H1 (cell line): ENCODE measurements around the gene PROX2. TPM values are rescaled to one million over a fixed set of nuclear protein-coding genes. Genes with fewer than 3 reads are reported as not detected.

Source experiments
- CTCF ChIA-PET: fragments of 300-600 bp; sonication (Branson Sonifier 250); formaldehyde crosslinking; loops from one replicate; lab custom pipeline; 2021; ENCODE audit not compliant: partially characterized antibody; lab: Charles Lee
- POLR2A ChIA-PET: fragments of 300-600 bp; sonication (Branson Sonifier 250); formaldehyde crosslinking; loops from one replicate; lab custom pipeline; 2021; ENCODE audit warnings: inconsistent platforms; ENCODE audit not compliant: partially characterized antibody; lab: Charles Lee
- DNase-seq, 2 experiments: peaks; one replicate each; pipeline versions ENCODE4 v3.0.0 to v3.0.0-alpha.2; 2010 to 2022; ENCODE audit warnings: low spot score in 2 of 2, low read depth in 1 of 2, mixed read lengths in 1 of 2
- FAIRE-seq: peaks from 2 replicates; lab custom pipeline; 2011; peaks lifted over from hg19 to GRCh38; lab: Jason Lieb, UNC
- H2AFZ ChIP-seq: 2 replicates; pipeline ENCODE4 v1.8.1; 2012; ENCODE audit warnings: low read length, inconsistent platforms
- H2AK5ac ChIP-seq: 2 replicates; pipeline ENCODE4 v1.6.1; 2013; ENCODE audit warnings: low read depth, low read length
- H2BK120ac ChIP-seq: replicated peaks from 2 replicates; pipeline ENCODE3; 2013; ENCODE audit warnings: low read depth, low read length, inconsistent platforms
- H2BK12ac ChIP-seq: 2 replicates; pipeline ENCODE4 v1.6.1; 2013; ENCODE audit warnings: low read depth, low read length
- H2BK15ac ChIP-seq: 2 replicates; pipeline ENCODE4 v1.6.1; 2013; ENCODE audit warnings: low read length
- H2BK20ac ChIP-seq: 2 replicates; pipeline ENCODE4 v1.6.1; 2013; ENCODE audit warnings: low read length
- H2BK5ac ChIP-seq: 2 replicates; pipeline ENCODE4 v1.6.1; 2013; ENCODE audit warnings: low read depth, low read length
- H3K14ac ChIP-seq: 2 replicates; pipeline ENCODE4 v1.6.1; 2013; ENCODE audit warnings: inconsistent platforms; ENCODE audit not compliant: insufficient read length
- H3K18ac ChIP-seq: 2 replicates; pipeline ENCODE4 v1.6.1; 2013; ENCODE audit warnings: low read length; ENCODE audit errors: extremely low read depth
- H3K23ac ChIP-seq: 2 replicates; pipeline ENCODE4 v1.6.1; 2013; ENCODE audit warnings: inconsistent platforms; ENCODE audit not compliant: insufficient read length
- H3K23me2 ChIP-seq: 2 replicates; pipeline ENCODE4 v1.6.1; 2013; ENCODE audit warnings: low read depth, low read length
- H3K27ac ChIP-seq: 2 replicates; pipeline ENCODE4 v1.6.1; 2011; ENCODE audit warnings: low read depth, low read length, inconsistent platforms
- H3K27me3 ChIP-seq, 4 experiments: replicated peaks in 1 of 4; 1 replicate in 1 of 4; 2 replicates in 3 of 4; pipeline versions ENCODE4 v1.6.1 to v1.8.1; 2011 to 2013; ENCODE audit warnings: low read length in 3 of 4, mild to moderate bottlenecking in 3 of 4, inconsistent platforms in 2 of 4, mixed read lengths in 2 of 4, moderate library complexity in 1 of 4; ENCODE audit not compliant: control insufficient read depth in 3 of 4, insufficient read depth in 3 of 4; ENCODE audit errors: extremely low read depth in 1 of 4
- H3K36me3 ChIP-seq, 4 experiments: 2 replicates each; pipeline versions ENCODE4 v1.6.1 to v1.8.1; 2011 to 2013; ENCODE audit warnings: mild to moderate bottlenecking in 4 of 4, low read length in 3 of 4, moderate library complexity in 2 of 4, control low read depth in 1 of 4, inconsistent platforms in 1 of 4; ENCODE audit not compliant: insufficient read depth in 4 of 4, control insufficient read depth in 2 of 4
- H3K4ac ChIP-seq: replicated peaks from 2 replicates; pipeline ENCODE3; 2013; ENCODE audit warnings: low read length, low read depth, mixed read lengths, inconsistent platforms; ENCODE audit not compliant: insufficient read length
- H3K4me1 ChIP-seq, 4 experiments: replicated peaks in 1 of 4; 1 replicate in 1 of 4; 2 replicates in 3 of 4; pipeline versions ENCODE4 v1.6.1 to v1.8.1; 2011 to 2013; ENCODE audit warnings: low read length in 3 of 4, inconsistent platforms in 2 of 4, mixed read lengths in 1 of 4; ENCODE audit not compliant: insufficient read depth in 4 of 4, control insufficient read depth in 3 of 4
- H3K4me2 ChIP-seq, 2 experiments: 2 replicates each; pipeline versions ENCODE4 v1.6.1 to v1.8.1; 2011 to 2013; ENCODE audit warnings: low read depth in 2 of 2, low read length in 2 of 2, control low read depth in 1 of 2, inconsistent platforms in 1 of 2, mild to moderate bottlenecking in 1 of 2; ENCODE audit not compliant: insufficient read depth in 1 of 2
- H3K4me3 ChIP-seq, 4 experiments: fragments of 200-600, 300-600 bp in 1 of 4; sonication (generic), shearing (Covaris generic), sonication (Bioruptor Twin) in 1 of 4; 2 replicates each; pipeline versions ENCODE4 v1.5.1 to v1.8.1; 2011 to 2016; ENCODE audit warnings: low read length in 4 of 4, low read depth in 3 of 4, control low read depth in 2 of 4, inconsistent platforms in 2 of 4, mild to moderate bottlenecking in 2 of 4, mixed read lengths in 1 of 4, moderate library complexity in 1 of 4; ENCODE audit not compliant: insufficient read depth in 2 of 4; ENCODE audit errors: extremely low read depth in 1 of 4
- H3K56ac ChIP-seq: replicated peaks from 2 replicates; pipeline ENCODE3; 2013; ENCODE audit warnings: low read depth, mild to moderate bottlenecking, mixed read lengths, low read length, inconsistent platforms; ENCODE audit not compliant: insufficient read length
- H3K79me1 ChIP-seq: 2 replicates; pipeline ENCODE4 v1.6.1; 2013; ENCODE audit warnings: low read depth, low read length, control low read depth
- H3K79me2 ChIP-seq, 2 experiments: 2 replicates each; pipeline versions ENCODE4 v1.6.1 to v1.8.1; 2012 to 2013; ENCODE audit warnings: low read length in 2 of 2, mild to moderate bottlenecking in 2 of 2, inconsistent platforms in 1 of 2; ENCODE audit not compliant: insufficient read depth in 2 of 2, control insufficient read depth in 1 of 2
- H3K9ac ChIP-seq, 4 experiments: replicated peaks in 1 of 4; 1 replicate in 1 of 4; 2 replicates in 3 of 4; pipeline versions ENCODE4 v1.6.1 to v1.8.1; 2011 to 2013; ENCODE audit warnings: low read depth in 3 of 4, low read length in 3 of 4, control low read depth in 2 of 4, mild to moderate bottlenecking in 2 of 4, moderate library complexity in 2 of 4, inconsistent platforms in 1 of 4; ENCODE audit errors: extremely low read depth in 1 of 4
- H3K9me3 ChIP-seq, 2 experiments: 2 replicates each; pipeline versions ENCODE4 v1.6.1 to v1.8.1; 2012 to 2013; ENCODE audit warnings: mild to moderate bottlenecking in 2 of 2, moderate library complexity in 2 of 2, control low read depth in 1 of 2, inconsistent platforms in 1 of 2, low read depth in 1 of 2, low read length in 1 of 2, mixed read lengths in 1 of 2; ENCODE audit not compliant: insufficient read depth in 2 of 2
- H4K20me1 ChIP-seq, 2 experiments: replicated peaks in 1 of 2; 2 replicates each; pipeline versions ENCODE3 to v1.8.1; 2011 to 2013; ENCODE audit warnings: inconsistent platforms in 2 of 2, low read length in 2 of 2, mild to moderate bottlenecking in 1 of 2; ENCODE audit not compliant: insufficient read depth in 2 of 2, control insufficient read depth in 1 of 2
- H4K5ac ChIP-seq: 2 replicates; pipeline ENCODE4 v1.6.1; 2013; ENCODE audit warnings: low read length, low read depth, mixed read lengths, inconsistent platforms; ENCODE audit not compliant: insufficient read length
- H4K8ac ChIP-seq: 2 replicates; pipeline ENCODE4 v1.8.0; 2013; ENCODE audit warnings: mild to moderate bottlenecking, moderate library complexity, low read length, inconsistent platforms; ENCODE audit not compliant: insufficient read depth; ENCODE audit errors: extremely low read depth
- H4K91ac ChIP-seq: replicated peaks from 2 replicates; pipeline ENCODE3; 2013; ENCODE audit warnings: low read length, mixed read lengths, inconsistent platforms; ENCODE audit not compliant: insufficient read length
- EGR1 ChIP-seq: IDR thresholded peaks from 2 replicates; pipeline ENCODE4 v1.6.1; 2011; ENCODE audit warnings: low read depth, low read length, borderline replicate concordance
- EZH2 ChIP-seq: fragments of 200-600 bp; sonication (generic); IDR thresholded peaks from 2 replicates; pipeline ENCODE4 v1.7.1; 2012; ENCODE audit warnings: low read depth, mild to moderate bottlenecking, moderate library complexity, low read length, inconsistent platforms; ENCODE audit not compliant: severe bottlenecking
- FOSL1 ChIP-seq: IDR thresholded peaks from 2 replicates; pipeline ENCODE4 v1.6.1; 2011; ENCODE audit warnings: mild to moderate bottlenecking, low read depth, low read length, moderate library complexity; ENCODE audit not compliant: insufficient read depth
- GABPA ChIP-seq: IDR thresholded peaks from 2 replicates; pipeline ENCODE4 v1.6.1; 2011; ENCODE audit warnings: mild to moderate bottlenecking, low read length, moderate library complexity, borderline replicate concordance; ENCODE audit not compliant: insufficient read depth
- HDAC2 ChIP-seq, 2 experiments: fragments of 300-600 bp in 1 of 2; sonication (generic) in 1 of 2; IDR thresholded peaks; 2 replicates each; pipeline ENCODE4 v1.6.1; 2011 to 2012; ENCODE audit warnings: low read depth in 2 of 2, low read length in 2 of 2, mild to moderate bottlenecking in 2 of 2, moderate library complexity in 2 of 2, borderline replicate concordance in 1 of 2, inconsistent platforms in 1 of 2
- POLR2AphosphoS5 ChIP-seq: IDR thresholded peaks from 2 replicates; pipeline ENCODE4 v1.6.1; 2011; ENCODE audit warnings: low read depth, low read length
- RAD21 ChIP-seq, 2 experiments: IDR thresholded peaks in 1 of 2; conservative IDR thresholded peaks in 1 of 2; 2 replicates each; pipeline ENCODE4 v1.6.1; 2011; ENCODE audit warnings: low read depth in 2 of 2, low read length in 2 of 2, improper control_type of control experiment in 1 of 2, inconsistent platforms in 1 of 2, mild to moderate bottlenecking in 1 of 2, moderate library complexity in 1 of 2
- SRF ChIP-seq: IDR thresholded peaks from 2 replicates; pipeline ENCODE4 v1.6.1; 2011; ENCODE audit warnings: mild to moderate bottlenecking, low read depth, low read length, moderate library complexity
- SUZ12 ChIP-seq: fragments of 200-600 bp; sonication (generic); IDR thresholded peaks from 2 replicates; pipeline ENCODE4 v1.6.1; 2012; ENCODE audit warnings: mild to moderate bottlenecking, inconsistent platforms, low read length, moderate library complexity, mixed read lengths
- TAF7 ChIP-seq: optimal IDR thresholded peaks from 2 replicates; pipeline ENCODE3; 2011; ENCODE audit warnings: low read depth, mild to moderate bottlenecking, inconsistent platforms, low read length, moderate library complexity, borderline replicate concordance
- WGBS, 2 experiments: shearing (Covaris generic) in 1 of 2; methylation state at CpG; one replicate each; pipeline versions ENCODE4 v1.1.6 to v1.1.7; 2013 to 2015; ENCODE audit warnings: low lambda C conversion rate in 2 of 2, mixed read lengths in 2 of 2, inconsistent platforms in 1 of 2, low coverage in 1 of 2, missing lambda C conversion rate in 1 of 2; ENCODE audit not compliant: insufficient replicate concordance in 2 of 2, insufficient coverage in 1 of 2, insufficient read length in 1 of 2; ENCODE audit errors: extremely low coverage in 1 of 2, missing lambda C conversion rate in 1 of 2; 5-methylcytosine and 5-hydroxymethylcytosine counted together
- polyA plus RNA-seq, 7 experiments: library from polyadenylated mRNA; depleted of rRNA in 3 of 7; stranded (reverse) in 5 of 7; unstranded in 2 of 7; fragments of >200 nt in 5 of 7; fragments of 200-250 nt in 2 of 7; gene quantifications; 1 replicate in 5 of 7; 2 replicates in 1 of 7; 4 replicates in 1 of 7; pipeline versions ENCODE4 v1.2.1 to v1.2.3, GENCODE V29; 2011 to 2013; ENCODE audit warnings: missing spikeins in 2 of 7, mixed read lengths in 2 of 7
- total RNA-seq: library from RNA; stranded (reverse); fragmentation: NEBNext Ultra II Directional; extraction: Animal tissue kit (Norgen Biotek cat#: 25700); gene quantifications from 2 replicates; pipeline ENCODE4 v1.2.1, GENCODE V29; 2021

Gene PROX2
- total and polyA plus RNA-seq, 2 of the 8 experiments (the other 6 are each of a cell fraction or from before 2014, with no cell fraction given): 0.03 TPM; not detected in 1

GRCh38 chr14:74855945-74856344, 20.0 kb downstream of the PROX2 start:
- no peak overlapping the region for H3K4me3 ChIP-seq
- H3K18ac ChIP-seq: no peak overlapping the region
- no peak overlapping the region for H4K91ac ChIP-seq
- no peaks in the 10 kb centered on the region for H3K27me3 ChIP-seq
- H2AFZ ChIP-seq: no peak overlapping the region
- no peak overlapping the region; the same call in 1 of the 2 replicates for H4K8ac ChIP-seq
- no peak overlapping the region for H3K27ac ChIP-seq
- H2BK120ac ChIP-seq: no peak overlapping the region
- DNase-seq: no peak
- H3K23me2 ChIP-seq: no peaks in the 10 kb centered on the region; the same call in 1 of the 2 replicates
- H2BK5ac ChIP-seq: no peak overlapping the region
- H3K9me3 ChIP-seq: no peaks in the 10 kb centered on the region
- H2AK5ac ChIP-seq: no peak overlapping the region
- WGBS, 2 experiments: 81% methylated on average over 4 of the region's 4 CpGs; no CpG with 5 or more reads in 1 of the 2 experiments
- no peaks in the 10 kb centered on the region for H3K79me1 ChIP-seq
- H3K4ac ChIP-seq: no peak overlapping the region
- H3K9ac ChIP-seq: no peak overlapping the region
- H3K14ac ChIP-seq: no peak overlapping the region
- H3K4me2 ChIP-seq: no peak overlapping the region
- no peak for FAIRE-seq
- H3K23ac ChIP-seq: no peak overlapping the region
- no peaks in the 10 kb centered on the region for H3K4me1 ChIP-seq
- H2BK12ac ChIP-seq: no peak overlapping the region
- no peak overlapping the region for H4K5ac ChIP-seq
- ChIA-PET CTCF (interaction anchor here (0.6 to 18.3 kb wide), 9 partner anchors 9 to 442 kb away, joined by 3 to 509 read pairs (median 5); partner anchors contain the start of genes DLST and PROX2), POLR2A (interaction anchor here (0.8 to 8.6 kb wide), 3 partner anchors 16 to 50 kb away, joined by 3 to 80 read pairs (median 7); partner anchors contain the start of gene DLST)
- H3K79me2 ChIP-seq: no peaks in the 10 kb centered on the region
- H3K36me3 ChIP-seq: no peaks in the 10 kb centered on the region
- H3K56ac ChIP-seq: no peak overlapping the region
- no peak overlapping the region for H2BK20ac ChIP-seq
- no peak overlapping the region for H2BK15ac ChIP-seq
- no peaks in the 10 kb centered on the region for H4K20me1 ChIP-seq
- TF ChIP-seq EGR1 (no peak), FOSL1 (no peak), POLR2AphosphoS5 (no peak), SUZ12 (no peak), GABPA (no peak), TAF7 (no peak), RAD21 (IDR thresholded peaks at IDR 0.05 in 1 of 2, conservative IDR thresholded peaks at IDR 0.05 in 1 of 2; ENCODE audit: low read depth in 2 of 2, low read length in 2 of 2) (no peak), EZH2 (no peak), SRF (no peak), HDAC2 (IDR thresholded peaks at IDR 0.05; ENCODE audit: borderline replicate concordance in 1 of 2, low read depth in 2 of 2, low read length in 2 of 2) (no peak)
